ENCODE data around the gene ZNF334.

ZNF334 gene

GRCh38 chr20:46485431-46485830 lies 27.9 kb downstream of the ZNF334 start:
- TF ChIP-seq, protein P1, sequence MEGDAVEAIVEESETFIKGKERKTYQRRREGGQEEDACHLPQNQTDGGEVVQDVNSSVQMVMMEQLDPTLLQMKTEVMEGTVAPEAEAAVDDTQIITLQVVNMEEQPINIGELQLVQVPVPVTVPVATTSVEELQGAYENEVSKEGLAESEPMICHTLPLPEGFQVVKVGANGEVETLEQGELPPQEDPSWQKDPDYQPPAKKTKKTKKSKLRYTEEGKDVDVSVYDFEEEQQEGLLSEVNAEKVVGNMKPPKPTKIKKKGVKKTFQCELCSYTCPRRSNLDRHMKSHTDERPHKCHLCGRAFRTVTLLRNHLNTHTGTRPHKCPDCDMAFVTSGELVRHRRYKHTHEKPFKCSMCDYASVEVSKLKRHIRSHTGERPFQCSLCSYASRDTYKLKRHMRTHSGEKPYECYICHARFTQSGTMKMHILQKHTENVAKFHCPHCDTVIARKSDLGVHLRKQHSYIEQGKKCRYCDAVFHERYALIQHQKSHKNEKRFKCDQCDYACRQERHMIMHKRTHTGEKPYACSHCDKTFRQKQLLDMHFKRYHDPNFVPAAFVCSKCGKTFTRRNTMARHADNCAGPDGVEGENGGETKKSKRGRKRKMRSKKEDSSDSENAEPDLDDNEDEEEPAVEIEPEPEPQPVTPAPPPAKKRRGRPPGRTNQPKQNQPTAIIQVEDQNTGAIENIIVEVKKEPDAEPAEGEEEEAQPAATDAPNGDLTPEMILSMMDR (IDR thresholded peaks at IDR 0.05; ENCODE audit: low read depth, low read length): no peak
- DNase-seq (ENCODE audit: extremely low read depth, low read depth): no peak

DNA sequence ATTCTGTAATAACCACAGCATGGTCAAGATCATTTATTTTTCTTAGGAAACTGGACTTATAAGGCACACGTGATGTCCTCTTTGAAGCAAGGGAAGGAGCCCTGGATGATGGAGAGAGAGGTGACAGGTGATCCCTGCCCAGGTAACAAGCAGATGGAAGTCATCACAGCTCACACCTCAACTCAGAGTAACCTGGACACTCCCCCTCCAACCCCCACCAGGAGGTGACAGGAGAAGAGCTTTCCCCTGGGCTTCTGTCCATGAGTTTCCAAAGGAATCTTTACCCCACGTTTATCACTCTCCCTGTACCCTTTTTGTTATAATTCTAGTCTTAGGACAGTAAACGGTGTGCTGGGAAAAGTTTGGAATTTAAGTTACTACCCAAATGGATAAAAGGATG lies 28.4 kb downstream of the ZNF334 start:
- TF ChIP-seq, protein P1 (IDR thresholded peaks at IDR 0.05; ENCODE audit: low read depth, low read length): no peak
- no peak for DNase-seq (ENCODE audit: extremely low read depth, low read depth)

DNA sequence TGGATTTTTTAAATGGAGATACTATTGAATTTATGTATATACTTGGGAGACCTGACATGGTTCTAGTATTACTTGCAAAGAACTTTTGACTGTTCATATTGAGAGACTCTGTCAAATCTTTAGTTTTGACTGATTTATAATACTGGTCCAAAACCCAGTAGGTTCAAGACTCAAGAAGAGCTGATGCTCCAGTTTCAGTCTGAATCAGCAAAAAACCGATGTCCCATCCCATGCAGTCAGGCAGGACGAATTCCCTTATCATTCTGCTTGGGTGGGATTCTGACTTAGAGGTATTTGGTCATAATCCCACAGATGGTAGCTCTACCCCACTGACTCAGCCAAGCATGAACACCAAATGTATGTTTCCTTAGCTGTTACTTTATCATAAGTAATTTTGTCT lies 29.5 kb downstream of the ZNF334 start:
- TF ChIP-seq, protein P1 (IDR thresholded peaks at IDR 0.05; ENCODE audit: low read depth, low read length): no peak
- DNase-seq (ENCODE audit: extremely low read depth, low read depth): no peak

DNA sequence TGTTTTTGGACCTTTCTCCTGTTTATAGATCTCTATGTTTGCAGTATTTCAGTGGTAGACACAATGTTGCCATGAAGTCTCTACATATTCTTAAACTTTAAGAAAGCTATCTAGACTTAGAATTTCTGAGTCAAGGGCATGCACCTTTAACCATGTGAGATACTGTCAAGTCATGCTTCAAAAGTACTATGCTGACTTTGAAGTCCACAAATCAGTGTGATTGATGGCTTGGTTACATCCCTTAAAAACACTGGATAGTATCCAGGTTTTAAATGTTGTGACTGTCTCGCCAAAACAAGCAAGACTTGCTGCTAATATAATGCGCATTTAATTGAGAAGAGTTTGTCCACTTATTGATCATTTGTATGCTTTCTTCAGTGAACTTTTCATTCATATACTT lies 30.5 kb downstream of the ZNF334 start:
- TF ChIP-seq, protein P1 (IDR thresholded peaks at IDR 0.05; ENCODE audit: low read depth, low read length): no peak
- no peak for DNase-seq (ENCODE audit: extremely low read depth, low read depth)

DNA sequence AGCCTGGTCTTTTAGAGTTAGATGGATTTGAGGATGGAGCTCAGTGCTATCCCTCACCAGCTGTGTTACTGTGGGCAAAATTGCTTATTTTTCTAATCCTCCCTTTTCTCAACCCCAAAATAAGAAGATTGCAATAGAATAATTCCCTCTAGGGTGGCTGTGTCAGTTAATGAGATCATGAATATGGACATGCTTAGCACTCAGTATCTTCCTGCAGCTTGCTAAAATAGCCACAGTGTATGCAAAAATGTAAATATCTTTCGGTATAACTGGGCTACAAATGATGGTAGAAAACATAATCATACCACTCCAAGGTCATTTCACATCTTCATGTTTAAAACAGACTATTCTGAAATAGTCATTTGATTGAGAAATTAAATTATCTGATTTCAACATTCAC lies 35.7 kb downstream of the ZNF334 start:
- no peak for DNase-seq (ENCODE audit: extremely low read depth, low read depth)
- TF ChIP-seq, protein P1 (IDR thresholded peaks at IDR 0.05; ENCODE audit: low read depth, low read length): no peak

GRCh38 chr20:46477225-46477624 lies 36.1 kb downstream of the ZNF334 start:
- TF ChIP-seq, protein P1 (IDR thresholded peaks at IDR 0.05; ENCODE audit: low read depth, low read length): no peak
- DNase-seq (ENCODE audit: extremely low read depth, low read depth): no peak

DNA sequence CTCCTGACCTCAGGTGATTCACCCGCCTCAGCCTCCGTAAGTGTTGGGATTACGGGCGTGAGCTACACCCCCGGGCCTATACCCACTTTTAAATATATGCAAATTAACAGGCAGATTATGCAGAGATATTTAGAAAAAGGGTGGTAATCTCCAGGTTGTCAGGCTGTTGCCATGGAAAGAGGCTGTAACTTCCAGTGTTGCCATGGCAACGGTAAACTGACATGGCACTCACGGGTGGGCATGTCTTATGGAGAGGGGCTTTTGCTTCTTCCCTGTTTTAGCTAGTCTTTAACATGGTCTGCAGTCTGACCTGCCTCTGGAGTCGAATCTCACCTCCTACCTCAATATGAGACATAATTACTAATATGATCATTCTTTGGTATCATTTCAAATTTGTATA lies 44.9 kb downstream of the ZNF334 start:
- TF ChIP-seq, protein P1 (IDR thresholded peaks at IDR 0.05; ENCODE audit: low read depth, low read length): no peak
- no peak for DNase-seq (ENCODE audit: extremely low read depth, low read depth)
